Uterus (tissue), 4 donors: Measurements from ENCODE around the gene PRKAG3. TPM values are rescaled to one million over a fixed set of nuclear protein-coding genes. Genes with fewer than 3 reads are reported as not detected.

ENCODE experiments used
- DNase-seq, 2 donors: peaks; one replicate each; pipeline ENCODE4 v3.0.0-alpha.2; 2019 to 2020
- H3K27ac ChIP-seq, 2 donors: fragments of 200-600 bp; sonication (generic); 1 replicate in 1 of 2; 2 replicates in 1 of 2; pipeline ENCODE4 v1.5.1; 2016 to 2018
- H3K27me3 ChIP-seq, 2 donors: fragments of 200-600 bp; sonication (generic); one replicate each; pipeline ENCODE4 v1.5.1; 2018 to 2019; ENCODE audit warnings: control low read depth in 1 of 2
- H3K36me3 ChIP-seq, 2 donors: fragments of 200-600 bp; sonication (generic); one replicate each; pipeline ENCODE4 v1.5.1; 2019; ENCODE audit warnings: control low read depth in 1 of 2
- H3K4me1 ChIP-seq, 2 donors: fragments of 200-600 bp; sonication (generic); one replicate each; pipeline ENCODE4 v1.5.1; 2018 to 2019; ENCODE audit warnings: control low read depth in 1 of 2
- H3K4me3 ChIP-seq, 2 donors: fragments of 200-600 bp; sonication (generic); 1 replicate in 1 of 2; 2 replicates in 1 of 2; pipeline ENCODE4 v1.5.1; 2018 to 2019; ENCODE audit warnings: mild to moderate bottlenecking in 1 of 2
- H3K9me3 ChIP-seq, 2 donors: fragments of 200-600 bp; sonication (generic); one replicate each; pipeline ENCODE4 v1.5.1; 2019; ENCODE audit warnings: control low read depth in 1 of 2
- CTCF ChIP-seq, 4 experiments: fragments of 200-600 bp in 2 of 4; fragments of 450-650 bp in 2 of 4; sonication (generic) in 2 of 4; IDR thresholded peaks; one replicate each; pipeline ENCODE4 v1.5.1; 2016 to 2019; ENCODE audit warnings: antibody characterized with exemption in 4 of 4, mild to moderate bottlenecking in 2 of 4, moderate library complexity in 1 of 4
- POLR2A ChIP-seq, 2 donors: fragments of 450-650 bp; IDR thresholded peaks; one replicate each; pipeline ENCODE4 v1.6.1; 2016; ENCODE audit warnings: antibody characterized with exemption in 2 of 2, mild to moderate bottlenecking in 1 of 2, moderate library complexity in 1 of 2
- intact Hi-C: fragments of 100-400 bp; cut with DNase I; formaldehyde crosslinking; loops from one replicate; pipeline ENCODE4 v1.15.1; 2023; ENCODE audit warnings: low total_unique reads
- total RNA-seq, 4 donors: library from RNA; depleted of rRNA in 3 of 4; stranded (reverse); fragments of >200 nt in 3 of 4; gene quantifications; one replicate each; pipeline versions ENCODE4 v1.1.0 to v1.2.4, GENCODE V29; 2014 to 2023
- donor health status: DM: yes; HTN: yes; CAD: no.

Gene PRKAG3
- total RNA-seq, 4 donors from 2014 or later = not detected

- no peak overlapping the region for H3K4me3 ChIP-seq
- H3K4me1 ChIP-seq = no peaks in the 10 kb centered on the region
- no peak for DNase-seq
- no peak overlapping the region for H3K27ac ChIP-seq
- no peaks in the 10 kb centered on the region for H3K27me3 ChIP-seq
- no peaks in the 10 kb centered on the region for H3K9me3 ChIP-seq
- H3K36me3 ChIP-seq = no peaks in the 10 kb centered on the region
- TF ChIP-seq CTCF (IDR thresholded peaks at IDR 0.05) (no peak), POLR2A (IDR thresholded peaks at IDR 0.05) (no peak)
- intact Hi-C loops = no loop called here
Measured at GRCh38 chr2:218821605-218822211, 9.9 kb downstream of the PRKAG3 start.

GRCh38 chr2:218820746-218821369 is 10.7 kb downstream of the PRKAG3 start:
- intact Hi-C loops = no loop called here
- Histone ChIP-seq H3K27me3 (no peaks in the 10 kb centered on the region), H3K4me3 (no peak overlapping the region), H3K4me1 (no peaks in the 10 kb centered on the region), H3K27ac (no peak overlapping the region), H3K9me3 (no peaks in the 10 kb centered on the region), H3K36me3 (no peaks in the 10 kb centered on the region)
- no peak for DNase-seq
- no peak for TF ChIP-seq POLR2A (IDR thresholded peaks at IDR 0.05)
- no peak for TF ChIP-seq CTCF (IDR thresholded peaks at IDR 0.05)

GRCh38 chr2:218819093-218819492 is 12.5 kb downstream of the PRKAG3 start:
- no peak for TF ChIP-seq POLR2A (IDR thresholded peaks at IDR 0.05)
- H3K36me3 ChIP-seq = no peaks in the 10 kb centered on the region
- no peaks in the 10 kb centered on the region for H3K9me3 ChIP-seq
- DNase-seq = no peak
- intact Hi-C loops = no loop called here
- no peaks in the 10 kb centered on the region for H3K4me1 ChIP-seq
- H3K4me3 ChIP-seq = no peak overlapping the region
- H3K27me3 ChIP-seq = no peaks in the 10 kb centered on the region
- H3K27ac ChIP-seq = no peak overlapping the region

GRCh38 chr2:218816561-218817011 is 15.0 kb downstream of the PRKAG3 start:
- no peak overlapping the region for H3K4me3 ChIP-seq
- H3K9me3 ChIP-seq = no peaks in the 10 kb centered on the region
- intact Hi-C loops = no loop called here
- TF ChIP-seq CTCF (IDR thresholded peaks at IDR 0.05) (no peak), POLR2A (IDR thresholded peaks at IDR 0.05) (no peak)
- H3K27ac ChIP-seq = no peak overlapping the region
- H3K4me1 ChIP-seq = no peaks in the 10 kb centered on the region
- H3K36me3 ChIP-seq = no peaks in the 10 kb centered on the region
- H3K27me3 ChIP-seq = no peaks in the 10 kb centered on the region
- DNase-seq = no peak

GRCh38 chr2:218815649-218816048 is 16.0 kb downstream of the PRKAG3 start:
- H3K27ac ChIP-seq = no peak overlapping the region
- H3K4me3 ChIP-seq = no peak overlapping the region
- intact Hi-C loops = no loop called here
- H3K27me3 ChIP-seq = no peaks in the 10 kb centered on the region
- TF ChIP-seq POLR2A (IDR thresholded peaks at IDR 0.05) (no peak), CTCF (IDR thresholded peaks at IDR 0.05) (no peak)
- no peaks in the 10 kb centered on the region for H3K4me1 ChIP-seq
- no peaks in the 10 kb centered on the region for H3K36me3 ChIP-seq
- no peaks in the 10 kb centered on the region for H3K9me3 ChIP-seq
- no peak for DNase-seq
